GM23248 (cell line): ENCODE results near the gene IGIP.

Source experiments
- EZH2 ChIP-seq: fragments of 200-600 bp; sonication (generic); IDR thresholded peaks from 2 replicates; pipeline ENCODE4 v1.6.1; 2018; ENCODE audit warnings: antibody characterized with exemption, mild to moderate bottlenecking; ENCODE audit not compliant: insufficient read depth, poor library complexity, severe bottlenecking
- EZH2phosphoT487 ChIP-seq: fragments of 200-600 bp; sonication (generic); IDR thresholded peaks from 2 replicates; pipeline ENCODE4 v1.6.1; 2018; ENCODE audit warnings: antibody characterized with exemption, moderate library complexity, mild to moderate bottlenecking, low read depth; ENCODE audit not compliant: insufficient read depth

DNA sequence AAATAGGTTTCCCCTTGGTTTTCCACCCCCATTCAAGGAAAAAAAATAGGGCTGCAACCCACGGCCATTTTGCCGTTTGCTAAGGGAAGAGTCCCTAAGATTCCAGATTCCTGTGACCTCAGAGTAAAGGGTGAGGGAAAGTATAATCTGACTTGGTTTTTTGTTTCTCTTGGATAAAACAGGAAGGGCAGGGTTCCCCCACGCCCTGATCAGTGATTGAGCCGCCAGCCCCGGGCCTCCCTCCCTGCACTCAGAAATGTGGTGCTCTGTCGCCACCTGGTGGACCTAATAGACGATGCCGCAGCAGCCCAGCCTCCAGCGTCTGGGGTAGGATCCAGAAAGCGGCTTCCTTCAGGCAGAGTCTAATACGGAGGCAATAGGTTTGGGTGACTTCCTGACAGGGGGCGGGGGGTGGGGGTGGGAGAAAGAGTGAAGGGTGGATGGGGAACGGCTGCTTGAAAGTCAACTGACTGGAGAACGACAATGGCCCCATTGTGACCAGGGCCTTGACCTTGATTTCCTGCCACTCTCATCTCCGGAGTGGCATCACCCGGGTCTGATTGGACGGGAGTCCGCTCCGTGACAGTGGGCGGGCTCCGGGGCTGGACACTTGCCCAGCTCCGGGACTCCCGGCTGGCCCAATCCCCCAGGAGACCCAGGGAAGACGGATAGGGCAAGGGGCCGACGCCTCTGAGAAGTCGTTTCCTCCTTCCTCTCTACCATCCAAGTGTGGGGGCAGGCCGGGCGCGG, 31.5 kb downstream of the IGIP start:
- TF ChIP-seq EZH2 (no peak), EZH2phosphoT487 (no peak)
